ENCODE data around the gene USP15. TPM values are rescaled to one million over a fixed set of nuclear protein-coding genes. Genes with fewer than 3 reads are reported as not detected.
"Not testable (repeated sequence)": the region's sequence is repeated elsewhere in the genome, so short reads cannot be mapped to it uniquely, and the experiment has no call there.

Gene USP15
- total and polyA plus RNA-seq, 8 donors, result 16.7 to 43.0 (median 29.6) TPM

DNA sequence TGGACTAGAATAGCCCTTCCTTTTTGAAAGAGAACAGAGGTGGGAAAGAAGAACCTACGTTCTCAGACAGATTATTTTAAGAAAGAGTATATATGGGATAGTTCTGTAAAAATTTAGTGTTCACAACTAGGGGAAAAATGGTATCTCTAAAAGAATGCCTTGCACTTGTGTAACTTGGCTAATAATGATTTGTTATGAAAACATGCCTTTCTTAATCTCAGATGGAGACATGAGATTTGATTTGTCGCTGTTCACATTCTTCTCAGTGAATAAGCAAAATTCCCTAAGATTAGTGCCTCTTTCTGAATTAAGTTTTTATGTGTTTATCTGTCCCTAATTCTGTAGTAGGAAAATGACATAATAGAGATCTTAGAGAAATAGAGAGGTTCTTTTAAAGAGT lies 100.8 kb downstream of the USP15 start:
- intact Hi-C loops (cut with DNase I), result no loop called here

DNA sequence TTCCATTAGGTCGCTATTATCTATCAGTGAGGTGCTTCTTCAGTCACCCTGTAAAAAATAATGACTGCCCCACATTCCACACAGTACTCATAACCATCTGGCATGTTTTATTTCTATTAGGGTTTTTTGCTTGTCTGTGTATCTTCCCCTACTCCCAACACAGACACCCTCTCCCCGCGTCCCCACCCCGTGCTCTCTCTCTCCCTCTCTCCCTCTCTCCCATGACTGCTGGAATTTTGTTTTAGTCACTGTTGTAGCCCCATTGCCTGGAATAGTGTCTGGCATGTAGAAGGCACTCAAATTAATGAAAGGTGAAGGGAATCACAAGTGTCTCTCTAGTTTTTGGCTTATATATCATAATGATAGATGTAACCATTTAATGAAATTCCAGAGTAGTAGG lies 103.3 kb downstream of the USP15 start:
- 94 to 97% methylated on average over 4 of the region's 4 CpGs for WGBS, 2 donors
- H3K36me3 ChIP-seq, result no peaks in the 10 kb centered on the region
- ATAC-seq (no peak), DNase-seq (no peak), FAIRE-seq (no peak)
- H3K27me3 ChIP-seq, result no peaks in the 10 kb centered on the region
- H3K4me1 ChIP-seq, result peaks cover 0 to 3% (median 0%) of the 10 kb centered on the region in 3 donors
- no peak overlapping the region for H3K4me3 ChIP-seq
- TF ChIP-seq, protein P1, sequence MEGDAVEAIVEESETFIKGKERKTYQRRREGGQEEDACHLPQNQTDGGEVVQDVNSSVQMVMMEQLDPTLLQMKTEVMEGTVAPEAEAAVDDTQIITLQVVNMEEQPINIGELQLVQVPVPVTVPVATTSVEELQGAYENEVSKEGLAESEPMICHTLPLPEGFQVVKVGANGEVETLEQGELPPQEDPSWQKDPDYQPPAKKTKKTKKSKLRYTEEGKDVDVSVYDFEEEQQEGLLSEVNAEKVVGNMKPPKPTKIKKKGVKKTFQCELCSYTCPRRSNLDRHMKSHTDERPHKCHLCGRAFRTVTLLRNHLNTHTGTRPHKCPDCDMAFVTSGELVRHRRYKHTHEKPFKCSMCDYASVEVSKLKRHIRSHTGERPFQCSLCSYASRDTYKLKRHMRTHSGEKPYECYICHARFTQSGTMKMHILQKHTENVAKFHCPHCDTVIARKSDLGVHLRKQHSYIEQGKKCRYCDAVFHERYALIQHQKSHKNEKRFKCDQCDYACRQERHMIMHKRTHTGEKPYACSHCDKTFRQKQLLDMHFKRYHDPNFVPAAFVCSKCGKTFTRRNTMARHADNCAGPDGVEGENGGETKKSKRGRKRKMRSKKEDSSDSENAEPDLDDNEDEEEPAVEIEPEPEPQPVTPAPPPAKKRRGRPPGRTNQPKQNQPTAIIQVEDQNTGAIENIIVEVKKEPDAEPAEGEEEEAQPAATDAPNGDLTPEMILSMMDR (IDR thresholded peaks at IDR 0.05), result no peak
- no peaks in the 10 kb centered on the region for H3K9me3 ChIP-seq
- H3K27ac ChIP-seq, result no peak overlapping the region
- intact Hi-C loops (cut with DNase I), result no loop called here

More for the DNA sequence above, 100.8 kb downstream of the USP15 start:
- DNase-seq, result no peak
- H3K4me3 ChIP-seq, result no peak overlapping the region
- TF ChIP-seq, protein P1 (IDR thresholded peaks at IDR 0.05), result no peak
- no peaks in the 10 kb centered on the region for H3K27me3 ChIP-seq
- H3K36me3 ChIP-seq, result peaks cover 0 to 9% (median 0%) of the 10 kb centered on the region in 3 donors
- no peaks in the 10 kb centered on the region for H3K9me3 ChIP-seq
- peaks cover 0 to 3% (median 0%) of the 10 kb centered on the region in 3 donors for H3K4me1 ChIP-seq
- WGBS, 2 donors, result 87 to 95% methylated on average over 2 of the region's 2 CpGs
- no peak for ATAC-seq
- H3K27ac ChIP-seq, result no peak overlapping the region
- FAIRE-seq, result no peak

DNA sequence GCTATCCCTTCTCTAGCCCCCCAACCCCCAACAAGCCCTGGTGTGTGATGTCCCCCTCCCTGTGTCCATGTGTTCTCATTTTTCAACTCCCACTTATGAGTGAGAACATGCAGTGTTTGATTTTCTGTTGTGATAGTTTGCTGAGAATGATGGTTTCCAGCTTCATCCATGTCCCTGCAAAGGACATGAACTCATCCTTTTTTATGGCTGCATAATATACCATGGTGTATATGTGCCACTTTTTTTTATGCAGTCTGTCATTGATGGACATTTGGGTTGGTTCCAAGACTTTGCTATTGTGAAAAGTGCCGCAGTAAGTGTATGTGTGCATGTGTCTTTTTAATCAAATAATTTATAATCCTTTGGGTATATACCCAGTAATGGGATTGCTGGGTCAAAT lies 104.5 kb downstream of the USP15 start:
- H3K36me3 ChIP-seq; H3K4me3 ChIP-seq; DNase-seq; H3K27me3 ChIP-seq; H3K27ac ChIP-seq; H3K4me1 ChIP-seq; intact Hi-C loops (cut with DNase I); ATAC-seq; H3K9me3 ChIP-seq; FAIRE-seq: not testable (repeated sequence)
- WGBS, 2 donors, result 94% methylated on average over 1 of the region's 1 CpG

DNA sequence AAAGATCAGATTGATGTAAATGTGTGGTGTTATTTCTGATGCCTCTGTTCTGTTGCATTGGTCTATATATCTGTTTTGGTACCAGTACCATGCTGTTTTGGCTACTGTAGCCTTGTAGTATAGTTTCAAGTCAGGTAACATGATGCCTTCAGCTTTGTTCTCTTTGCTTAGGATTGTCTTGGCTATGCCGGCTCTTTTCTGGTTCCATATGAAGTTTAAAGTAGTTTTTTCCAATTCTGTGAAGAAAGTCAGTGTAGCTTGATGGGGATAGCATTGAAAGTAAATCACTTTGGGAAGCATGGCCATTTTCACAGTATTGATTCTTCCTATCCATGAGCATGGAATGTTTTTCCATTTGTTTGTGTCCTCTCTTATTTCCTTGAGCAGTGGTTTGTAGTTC lies 105.6 kb downstream of the USP15 start:
- DNase-seq; intact Hi-C loops (cut with DNase I); H3K27ac ChIP-seq; H3K4me3 ChIP-seq; H3K4me1 ChIP-seq; ATAC-seq; FAIRE-seq; H3K9me3 ChIP-seq; H3K27me3 ChIP-seq; H3K36me3 ChIP-seq: not testable (repeated sequence)
- WGBS, 2 donors, result 100% methylated on average over 1 of the region's 1 CpG

DNA sequence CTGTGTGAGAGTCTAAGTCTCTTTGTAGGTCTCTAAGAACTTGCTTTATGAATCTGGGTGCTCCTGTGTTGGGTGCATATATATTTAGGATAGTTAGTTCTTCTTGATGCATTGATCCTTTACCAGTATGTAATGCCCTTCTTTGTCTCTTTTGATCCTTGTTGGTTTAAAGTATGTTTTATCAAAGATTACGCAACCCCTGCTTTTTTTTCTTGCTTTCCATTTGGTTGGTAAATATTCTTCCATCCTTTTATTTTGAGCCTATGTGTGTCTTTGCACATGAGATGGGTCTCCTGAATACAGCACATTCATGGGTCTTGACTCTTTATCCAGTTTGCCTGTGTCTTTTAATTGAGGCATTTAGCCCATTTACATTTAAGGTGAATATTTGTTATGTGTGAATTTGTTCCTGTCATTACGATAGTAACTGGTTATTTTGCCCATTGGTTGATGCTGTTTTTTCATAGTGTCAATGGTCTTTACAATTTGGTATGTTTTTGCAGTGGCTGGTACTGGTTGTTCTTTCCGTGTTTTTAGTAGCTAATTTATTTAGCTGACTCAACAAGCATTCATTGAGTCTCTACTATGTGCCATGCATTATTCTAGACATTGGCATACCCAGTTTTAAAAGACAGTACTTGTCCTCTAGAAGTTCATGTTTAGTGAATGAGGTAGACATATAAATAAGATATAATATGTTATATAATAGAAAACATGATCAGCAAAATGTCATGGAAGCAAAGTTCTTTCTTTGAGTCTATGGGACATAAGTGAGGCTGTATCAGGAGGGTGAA lies 108.4 kb downstream of the USP15 start:
- WGBS, 2 donors, result 97 to 98% methylated on average over 3 of the region's 3 CpGs
- intact Hi-C loops (cut with DNase I), result not testable (repeated sequence)

DNA sequence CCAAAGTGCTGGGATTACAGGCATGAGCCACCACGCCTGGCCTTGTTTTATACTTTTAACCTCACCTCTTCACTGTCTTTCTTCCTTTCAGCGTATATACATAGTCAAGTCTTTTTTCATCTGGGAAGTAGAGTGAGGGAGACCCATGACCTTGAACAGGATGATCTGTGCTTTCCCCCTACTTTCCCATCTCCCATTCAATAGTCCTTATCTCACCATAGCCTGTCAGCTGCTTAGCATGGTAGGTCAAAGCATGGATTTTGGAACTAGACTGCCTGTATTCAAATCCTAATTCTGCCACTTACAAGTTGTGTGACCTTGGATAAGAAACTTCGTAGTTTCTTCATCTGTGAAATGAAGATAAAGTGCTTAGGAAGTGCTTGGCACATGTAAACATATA lies 110.0 kb downstream of the USP15 start:
- no peaks in the 10 kb centered on the region for H3K27me3 ChIP-seq
- FAIRE-seq (no peak), ATAC-seq (no peak), DNase-seq (no peak)
- H3K9me3 ChIP-seq, result no peaks in the 10 kb centered on the region
- no peaks in the 10 kb centered on the region for H3K4me1 ChIP-seq
- TF ChIP-seq, protein P1 (IDR thresholded peaks at IDR 0.05), result no peak
- intact Hi-C loops (cut with DNase I), result no loop called here
- no peaks in the 10 kb centered on the region for H3K36me3 ChIP-seq
- WGBS, 2 donors, result 70 to 75% methylated on average over 3 of the region's 3 CpGs
- no peak overlapping the region for H3K27ac ChIP-seq
- H3K4me3 ChIP-seq, result no peak overlapping the region

More for the DNA sequence above, 108.4 kb downstream of the USP15 start:
- H3K4me3 ChIP-seq, H3K9me3 ChIP-seq, ATAC-seq, H3K27me3 ChIP-seq, DNase-seq, H3K36me3 ChIP-seq, H3K27ac ChIP-seq, FAIRE-seq, H3K4me1 ChIP-seq: not testable (repeated sequence)
